HepG2 (cell line): ENCODE measurements around the gene ZNF367. TPM values are rescaled to one million over a fixed set of nuclear protein-coding genes. Genes with fewer than 3 reads are reported as not detected.
A peak's percentile ranks its signal among the peaks of the same experiment; 100 is the strongest.

Experiments
- BHLHE40 ChIP-seq: IDR thresholded peaks from 2 replicates; pipeline ENCODE4 v1.6.1; 2011; ENCODE audit warnings: low read length, improper control_type of control experiment
- DNMT3B ChIP-seq: conservative IDR thresholded peaks from 2 replicates; pipeline ENCODE4 v1.6.1; 2016; ENCODE audit warnings: missing biosample characterization, control low read depth
- DR1 ChIP-seq: sonication (generic); formaldehyde crosslinking; IDR thresholded peaks from 2 replicates; pipeline ENCODE4 v1.8.0; 2021; ENCODE audit warnings: mild to moderate bottlenecking, missing genetic modification reagents, inconsistent platforms
- ELF4 ChIP-seq: sonication (generic); formaldehyde crosslinking; IDR thresholded peaks from 2 replicates; pipeline ENCODE4 v1.5.0; 2020; ENCODE audit warnings: missing genetic modification reagents, mild to moderate bottlenecking, moderate library complexity, borderline replicate concordance
- FLYWCH1 ChIP-seq: sonication (generic); formaldehyde crosslinking; IDR thresholded peaks from 2 replicates; pipeline ENCODE4 v1.8.1; 2023; ENCODE audit warnings: mild to moderate bottlenecking, missing genetic modification reagents
- HMGA1 ChIP-seq: sonication (generic); formaldehyde crosslinking; conservative IDR thresholded peaks from 2 replicates; pipeline ENCODE4 v1.4.0; 2020; ENCODE audit warnings: missing genetic modification reagents
- HNRNPH1 ChIP-seq: fragments of 200-400 bp; formaldehyde crosslinking; optimal IDR thresholded peaks from 2 replicates; pipeline ENCODE3; 2017; ENCODE audit warnings: mild to moderate bottlenecking, low read depth, low read length
- HNRNPLL ChIP-seq: fragments of 200-400 bp; formaldehyde crosslinking; IDR thresholded peaks from 2 replicates; pipeline ENCODE4 v1.6.1; 2017; ENCODE audit warnings: mild to moderate bottlenecking, low read depth, low read length; ENCODE audit not compliant: poor library complexity, severe bottlenecking
- HOXA3 ChIP-seq: sonication (generic); formaldehyde crosslinking; IDR thresholded peaks from 2 replicates; pipeline ENCODE4 v1.5.0; 2020; ENCODE audit warnings: missing genetic modification reagents
- JDP2 ChIP-seq: sonication (generic); formaldehyde crosslinking; IDR thresholded peaks from 2 replicates; pipeline ENCODE4 v1.8.1; 2022; ENCODE audit warnings: missing genetic modification reagents, borderline replicate concordance
- NFKBIZ ChIP-seq: IDR thresholded peaks from 2 replicates; pipeline ENCODE4 v1.6.1; 2018; ENCODE audit warnings: missing genetic modification reagents, missing compliant biosample characterization
- ZNF224 ChIP-seq: sonication (generic); formaldehyde crosslinking; IDR thresholded peaks from 2 replicates; pipeline ENCODE4 v1.5.0; 2020; ENCODE audit warnings: mild to moderate bottlenecking, missing genetic modification reagents
- ZNF235 ChIP-seq: sonication (generic); formaldehyde crosslinking; IDR thresholded peaks from 2 replicates; pipeline ENCODE4 v1.8.1; 2023; ENCODE audit warnings: mild to moderate bottlenecking, missing genetic modification reagents, borderline replicate concordance
- ZNF484 ChIP-seq: sonication (generic); formaldehyde crosslinking; IDR thresholded peaks from 2 replicates; pipeline ENCODE4 v1.5.1; 2020; ENCODE audit warnings: mild to moderate bottlenecking, low read depth, missing genetic modification reagents, borderline replicate concordance
- polyA plus RNA-seq, 8 experiments: library from polyadenylated mRNA; depleted of rRNA in 3 of 8; stranded (reverse) in 7 of 8; unstranded in 1 of 8; fragments of >200 nt; fragmentation: Illumina TruSeq in 4 of 8; extraction: Trizol in 4 of 8; gene quantifications; 2 replicates each; pipeline versions ENCODE4 v1.2.1 to v1.2.3, GENCODE V29; 2011 to 2016; ENCODE audit warnings: low read depth in 4 of 8, missing spikeins in 1 of 8, mixed read lengths in 1 of 8; ENCODE audit not compliant: insufficient read depth in 1 of 8
- total RNA-seq, 5 experiments: library from RNA; depleted of rRNA; stranded (reverse); fragments of >200 nt; fragmentation: Illumina TruSeq; extraction: Trizol; gene quantifications; 2 replicates each; pipeline ENCODE4 v1.2.3, GENCODE V29; 2016; ENCODE audit warnings: low read depth in 1 of 5
- TF ChIP-seq, protein P1 (sequence below): sonication (generic); formaldehyde crosslinking; IDR thresholded peaks from 2 replicates; pipeline ENCODE4 v1.4.0; 2020; ENCODE audit warnings: missing genetic modification reagents
- TF ChIP-seq, protein P2 (sequence below): IDR thresholded peaks from 2 replicates; pipeline ENCODE4 v1.6.1; 2016; ENCODE audit warnings: low read depth, missing genetic modification reagents, missing compliant biosample characterization
- TF ChIP-seq, protein P3 (sequence below): sonication (generic); formaldehyde crosslinking; IDR thresholded peaks from 2 replicates; pipeline ENCODE4 v1.8.1; 2022; ENCODE audit warnings: mild to moderate bottlenecking, missing genetic modification reagents
- TF ChIP-seq, protein P4 (sequence below): sonication (generic); formaldehyde crosslinking; IDR thresholded peaks from 2 replicates; pipeline ENCODE4 v1.4.0; 2020; ENCODE audit warnings: mild to moderate bottlenecking, missing genetic modification reagents

The ZNF367 gene
- total and polyA plus RNA-seq, 2 of the 13 experiments (the other 11 are each of a cell fraction or from before 2014, with no cell fraction given), result 2.9 to 7.7 TPM

DNA sequence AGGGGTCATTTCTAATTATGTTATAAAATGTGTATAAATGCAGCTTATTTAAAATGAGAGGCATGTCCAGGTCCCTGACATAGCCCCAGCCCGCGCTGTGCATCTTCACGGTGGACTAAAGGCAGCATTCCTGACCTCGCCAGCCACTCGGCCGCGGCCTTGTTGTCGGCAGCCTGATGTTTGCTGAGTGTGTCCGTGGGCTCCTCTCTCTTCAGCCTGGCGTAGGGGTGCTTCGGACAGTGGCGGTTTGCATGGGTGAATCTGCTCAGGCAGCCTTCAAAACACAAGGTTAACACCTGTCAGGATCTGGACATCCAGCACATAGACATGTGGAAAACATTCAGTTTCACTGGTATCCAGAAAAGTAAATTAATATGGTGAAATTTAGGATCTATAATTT is 25.9 kb downstream of the ZNF367 start (continued):
- TF ChIP-seq, protein P1, sequence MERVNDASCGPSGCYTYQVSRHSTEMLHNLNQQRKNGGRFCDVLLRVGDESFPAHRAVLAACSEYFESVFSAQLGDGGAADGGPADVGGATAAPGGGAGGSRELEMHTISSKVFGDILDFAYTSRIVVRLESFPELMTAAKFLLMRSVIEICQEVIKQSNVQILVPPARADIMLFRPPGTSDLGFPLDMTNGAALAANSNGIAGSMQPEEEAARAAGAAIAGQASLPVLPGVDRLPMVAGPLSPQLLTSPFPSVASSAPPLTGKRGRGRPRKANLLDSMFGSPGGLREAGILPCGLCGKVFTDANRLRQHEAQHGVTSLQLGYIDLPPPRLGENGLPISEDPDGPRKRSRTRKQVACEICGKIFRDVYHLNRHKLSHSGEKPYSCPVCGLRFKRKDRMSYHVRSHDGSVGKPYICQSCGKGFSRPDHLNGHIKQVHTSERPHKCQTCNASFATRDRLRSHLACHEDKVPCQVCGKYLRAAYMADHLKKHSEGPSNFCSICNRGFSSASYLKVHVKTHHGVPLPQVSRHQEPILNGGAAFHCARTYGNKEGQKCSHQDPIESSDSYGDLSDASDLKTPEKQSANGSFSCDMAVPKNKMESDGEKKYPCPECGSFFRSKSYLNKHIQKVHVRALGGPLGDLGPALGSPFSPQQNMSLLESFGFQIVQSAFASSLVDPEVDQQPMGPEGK (CRISPR knock-in tag), result 0 out of 2 replicates have a peak, but pooled peaks have one; percentile 10
- TF ChIP-seq ZNF484 (CRISPR knock-in tag) (no peak), ELF4 (CRISPR knock-in tag) (no peak), DR1 (CRISPR knock-in tag) (no peak), HOXA3 (CRISPR knock-in tag) (peak; percentile 59), HNRNPLL (no peak), DNMT3B (CRISPR knock-in tag) (no peak), BHLHE40 (no peak), ZNF224 (no peak), JDP2 (CRISPR knock-in tag) (no peak), HMGA1 (CRISPR knock-in tag) (no peak), ZNF235 (no peak), FLYWCH1 (CRISPR knock-in tag) (no peak), NFKBIZ (CRISPR knock-in tag) (no peak), HNRNPH1 (no peak)
- TF ChIP-seq, protein P2, sequence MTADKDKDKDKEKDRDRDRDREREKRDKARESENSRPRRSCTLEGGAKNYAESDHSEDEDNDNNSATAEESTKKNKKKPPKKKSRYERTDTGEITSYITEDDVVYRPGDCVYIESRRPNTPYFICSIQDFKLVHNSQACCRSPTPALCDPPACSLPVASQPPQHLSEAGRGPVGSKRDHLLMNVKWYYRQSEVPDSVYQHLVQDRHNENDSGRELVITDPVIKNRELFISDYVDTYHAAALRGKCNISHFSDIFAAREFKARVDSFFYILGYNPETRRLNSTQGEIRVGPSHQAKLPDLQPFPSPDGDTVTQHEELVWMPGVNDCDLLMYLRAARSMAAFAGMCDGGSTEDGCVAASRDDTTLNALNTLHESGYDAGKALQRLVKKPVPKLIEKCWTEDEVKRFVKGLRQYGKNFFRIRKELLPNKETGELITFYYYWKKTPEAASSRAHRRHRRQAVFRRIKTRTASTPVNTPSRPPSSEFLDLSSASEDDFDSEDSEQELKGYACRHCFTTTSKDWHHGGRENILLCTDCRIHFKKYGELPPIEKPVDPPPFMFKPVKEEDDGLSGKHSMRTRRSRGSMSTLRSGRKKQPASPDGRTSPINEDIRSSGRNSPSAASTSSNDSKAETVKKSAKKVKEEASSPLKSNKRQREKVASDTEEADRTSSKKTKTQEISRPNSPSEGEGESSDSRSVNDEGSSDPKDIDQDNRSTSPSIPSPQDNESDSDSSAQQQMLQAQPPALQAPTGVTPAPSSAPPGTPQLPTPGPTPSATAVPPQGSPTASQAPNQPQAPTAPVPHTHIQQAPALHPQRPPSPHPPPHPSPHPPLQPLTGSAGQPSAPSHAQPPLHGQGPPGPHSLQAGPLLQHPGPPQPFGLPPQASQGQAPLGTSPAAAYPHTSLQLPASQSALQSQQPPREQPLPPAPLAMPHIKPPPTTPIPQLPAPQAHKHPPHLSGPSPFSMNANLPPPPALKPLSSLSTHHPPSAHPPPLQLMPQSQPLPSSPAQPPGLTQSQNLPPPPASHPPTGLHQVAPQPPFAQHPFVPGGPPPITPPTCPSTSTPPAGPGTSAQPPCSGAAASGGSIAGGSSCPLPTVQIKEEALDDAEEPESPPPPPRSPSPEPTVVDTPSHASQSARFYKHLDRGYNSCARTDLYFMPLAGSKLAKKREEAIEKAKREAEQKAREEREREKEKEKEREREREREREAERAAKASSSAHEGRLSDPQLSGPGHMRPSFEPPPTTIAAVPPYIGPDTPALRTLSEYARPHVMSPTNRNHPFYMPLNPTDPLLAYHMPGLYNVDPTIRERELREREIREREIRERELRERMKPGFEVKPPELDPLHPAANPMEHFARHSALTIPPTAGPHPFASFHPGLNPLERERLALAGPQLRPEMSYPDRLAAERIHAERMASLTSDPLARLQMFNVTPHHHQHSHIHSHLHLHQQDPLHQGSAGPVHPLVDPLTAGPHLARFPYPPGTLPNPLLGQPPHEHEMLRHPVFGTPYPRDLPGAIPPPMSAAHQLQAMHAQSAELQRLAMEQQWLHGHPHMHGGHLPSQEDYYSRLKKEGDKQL (CRISPR knock-in tag), result no peak
- TF ChIP-seq, protein P3, sequence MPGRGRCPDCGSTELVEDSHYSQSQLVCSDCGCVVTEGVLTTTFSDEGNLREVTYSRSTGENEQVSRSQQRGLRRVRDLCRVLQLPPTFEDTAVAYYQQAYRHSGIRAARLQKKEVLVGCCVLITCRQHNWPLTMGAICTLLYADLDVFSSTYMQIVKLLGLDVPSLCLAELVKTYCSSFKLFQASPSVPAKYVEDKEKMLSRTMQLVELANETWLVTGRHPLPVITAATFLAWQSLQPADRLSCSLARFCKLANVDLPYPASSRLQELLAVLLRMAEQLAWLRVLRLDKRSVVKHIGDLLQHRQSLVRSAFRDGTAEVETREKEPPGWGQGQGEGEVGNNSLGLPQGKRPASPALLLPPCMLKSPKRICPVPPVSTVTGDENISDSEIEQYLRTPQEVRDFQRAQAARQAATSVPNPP, result no peak
- TF ChIP-seq, protein P4, sequence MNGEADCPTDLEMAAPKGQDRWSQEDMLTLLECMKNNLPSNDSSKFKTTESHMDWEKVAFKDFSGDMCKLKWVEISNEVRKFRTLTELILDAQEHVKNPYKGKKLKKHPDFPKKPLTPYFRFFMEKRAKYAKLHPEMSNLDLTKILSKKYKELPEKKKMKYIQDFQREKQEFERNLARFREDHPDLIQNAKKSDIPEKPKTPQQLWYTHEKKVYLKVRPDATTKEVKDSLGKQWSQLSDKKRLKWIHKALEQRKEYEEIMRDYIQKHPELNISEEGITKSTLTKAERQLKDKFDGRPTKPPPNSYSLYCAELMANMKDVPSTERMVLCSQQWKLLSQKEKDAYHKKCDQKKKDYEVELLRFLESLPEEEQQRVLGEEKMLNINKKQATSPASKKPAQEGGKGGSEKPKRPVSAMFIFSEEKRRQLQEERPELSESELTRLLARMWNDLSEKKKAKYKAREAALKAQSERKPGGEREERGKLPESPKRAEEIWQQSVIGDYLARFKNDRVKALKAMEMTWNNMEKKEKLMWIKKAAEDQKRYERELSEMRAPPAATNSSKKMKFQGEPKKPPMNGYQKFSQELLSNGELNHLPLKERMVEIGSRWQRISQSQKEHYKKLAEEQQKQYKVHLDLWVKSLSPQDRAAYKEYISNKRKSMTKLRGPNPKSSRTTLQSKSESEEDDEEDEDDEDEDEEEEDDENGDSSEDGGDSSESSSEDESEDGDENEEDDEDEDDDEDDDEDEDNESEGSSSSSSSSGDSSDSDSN, result no peak
